Natural killer cell (primary cell): Measurements from ENCODE around the gene PPRC1. TPM values are rescaled to one million over a fixed set of nuclear protein-coding genes. Genes with fewer than 3 reads are reported as not detected.

Experiments used
- ATAC-seq, 3 donors: fragments of 150-1000 bp in 2 of 3; fragments of 200-7000 bp in 1 of 3; cut with Tn5 transposase; 1 replicate in 1 of 3; 2 replicates in 2 of 3; pipeline ENCODE4 v1.10.0; 2021; ENCODE audit warnings: mild to moderate bottlenecking in 2 of 3, moderate library complexity in 2 of 3
- DNase-seq, 2 donors: peaks; one replicate each; pipeline versions ENCODE4 v3.0.0 to v3.0.0-alpha.2; 2013 to 2021; ENCODE audit warnings: mixed read lengths in 1 of 2
- H3K27ac ChIP-seq: one replicate; pipeline ENCODE4 v1.5.1; 2013; ENCODE audit warnings: mild to moderate bottlenecking, low read length
- H3K27me3 ChIP-seq: one replicate; pipeline ENCODE4 v1.6.1; 2013; ENCODE audit warnings: low read length; ENCODE audit not compliant: control insufficient read depth, insufficient read depth
- H3K36me3 ChIP-seq: one replicate; pipeline ENCODE4 v1.6.1; 2013; ENCODE audit warnings: low read length; ENCODE audit not compliant: control insufficient read depth, insufficient read depth
- H3K4me1 ChIP-seq: one replicate; pipeline ENCODE4 v1.6.1; 2013; ENCODE audit warnings: low read length; ENCODE audit not compliant: control insufficient read depth, insufficient read depth
- H3K4me3 ChIP-seq: one replicate; pipeline ENCODE4 v1.5.1; 2013; ENCODE audit warnings: low read length
- H3K9me3 ChIP-seq: one replicate; pipeline ENCODE4 v1.6.1; 2013; ENCODE audit warnings: low read length; ENCODE audit not compliant: control insufficient read depth, insufficient read depth
- H3K27ac Mint-ChIP-seq, 2 donors: one replicate each; pipeline ENCODE4 v1.8.0; 2022; ENCODE audit warnings: mild to moderate bottlenecking in 2 of 2, mixed read lengths in 2 of 2, moderate library complexity in 1 of 2
- H3K27me3 Mint-ChIP-seq, 2 donors: one replicate each; pipeline ENCODE4 v1.8.0; 2022; ENCODE audit warnings: low read depth in 2 of 2, mixed read lengths in 2 of 2
- H3K36me3 Mint-ChIP-seq: one replicate; pipeline ENCODE4 v1.8.0; 2022; ENCODE audit warnings: mixed read lengths
- H3K4me1 Mint-ChIP-seq, 2 donors: one replicate each; pipeline ENCODE4 v1.8.0; 2022; ENCODE audit warnings: mixed read lengths in 2 of 2
- H3K4me3 Mint-ChIP-seq: one replicate; pipeline ENCODE4 v1.8.0; 2022; ENCODE audit warnings: mild to moderate bottlenecking, moderate library complexity, mixed read lengths
- H3K9me3 Mint-ChIP-seq, 2 donors: one replicate each; pipeline ENCODE4 v1.8.0; 2022; ENCODE audit warnings: mixed read lengths in 2 of 2
- WGBS: methylation state at CpG from one replicate; pipeline ENCODE4 v1.1.7; 2013; ENCODE audit warnings: missing lambda C conversion rate; ENCODE audit not compliant: insufficient coverage; 5-methylcytosine and 5-hydroxymethylcytosine counted together
- intact Hi-C: fragments of 100-400 bp; cut with micrococcal nuclease; formaldehyde crosslinking; loops from one replicate; pipeline ENCODE4 v1.14.2; 2022
- total RNA-seq, 4 donors: library from RNA; stranded (reverse); fragments of 120-200 nt in 1 of 4; gene quantifications; one replicate each; pipeline versions ENCODE4 v1.2.3 to v1.2.4, GENCODE V29; 2013 to 2022
- TF ChIP-seq, protein P1 (sequence below): fragments of 200-600 bp; IDR thresholded peaks from one replicate; pipeline ENCODE4 v1.8.0; 2022; ENCODE audit warnings: antibody characterized with exemption

The PPRC1 gene
- total RNA-seq, 3 donors from 2014 or later (not counting 1 experiment from before 2014, with no cell fraction given) = 29.1 to 48.0 (median 37.7) TPM

DNA sequence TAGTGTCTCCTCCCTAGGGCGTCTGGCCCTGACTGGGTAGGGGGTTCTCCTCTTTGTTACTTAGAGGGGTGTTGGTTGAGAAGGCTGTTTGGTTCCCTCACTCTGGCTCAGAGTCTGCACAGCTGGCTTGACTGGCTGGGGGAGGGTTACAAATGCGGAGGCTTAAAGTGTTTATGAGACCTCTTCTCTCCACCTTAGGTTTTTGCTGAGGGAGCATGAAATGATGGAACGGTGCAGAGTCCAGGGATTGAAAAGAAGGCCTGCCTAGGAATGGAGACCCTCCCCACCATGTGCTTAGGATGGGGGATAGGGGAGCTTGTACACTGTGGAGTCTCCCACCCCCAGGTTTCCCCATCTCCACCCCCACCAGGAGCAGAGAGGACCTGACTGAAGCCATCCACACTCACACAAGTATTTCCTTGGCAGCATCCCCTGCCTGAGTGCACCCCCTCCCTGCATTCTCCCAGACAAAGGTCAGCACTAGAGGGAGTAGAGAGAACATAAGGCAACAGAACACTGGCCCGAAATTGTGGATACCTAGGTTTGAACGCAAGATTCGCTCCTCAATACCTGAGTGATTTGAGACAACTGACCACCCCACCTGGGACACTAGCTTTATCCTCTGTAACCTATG, 11.0 kb upstream of the PPRC1 start:
- Histone ChIP-seq H3K36me3 (no peaks in the 10 kb centered on the region), H3K27ac (no peak overlapping the region), H3K9me3 (no peaks in the 10 kb centered on the region), H3K4me1 (peaks cover 42% of the 10 kb centered on the region), H3K4me3 (no peak overlapping the region), H3K27me3 (no peaks in the 10 kb centered on the region)
- intact Hi-C loops = no loop called here
- no peak for ATAC-seq
- TF ChIP-seq, protein P1, sequence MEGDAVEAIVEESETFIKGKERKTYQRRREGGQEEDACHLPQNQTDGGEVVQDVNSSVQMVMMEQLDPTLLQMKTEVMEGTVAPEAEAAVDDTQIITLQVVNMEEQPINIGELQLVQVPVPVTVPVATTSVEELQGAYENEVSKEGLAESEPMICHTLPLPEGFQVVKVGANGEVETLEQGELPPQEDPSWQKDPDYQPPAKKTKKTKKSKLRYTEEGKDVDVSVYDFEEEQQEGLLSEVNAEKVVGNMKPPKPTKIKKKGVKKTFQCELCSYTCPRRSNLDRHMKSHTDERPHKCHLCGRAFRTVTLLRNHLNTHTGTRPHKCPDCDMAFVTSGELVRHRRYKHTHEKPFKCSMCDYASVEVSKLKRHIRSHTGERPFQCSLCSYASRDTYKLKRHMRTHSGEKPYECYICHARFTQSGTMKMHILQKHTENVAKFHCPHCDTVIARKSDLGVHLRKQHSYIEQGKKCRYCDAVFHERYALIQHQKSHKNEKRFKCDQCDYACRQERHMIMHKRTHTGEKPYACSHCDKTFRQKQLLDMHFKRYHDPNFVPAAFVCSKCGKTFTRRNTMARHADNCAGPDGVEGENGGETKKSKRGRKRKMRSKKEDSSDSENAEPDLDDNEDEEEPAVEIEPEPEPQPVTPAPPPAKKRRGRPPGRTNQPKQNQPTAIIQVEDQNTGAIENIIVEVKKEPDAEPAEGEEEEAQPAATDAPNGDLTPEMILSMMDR = no peak
- Mint-ChIP-seq H3K4me3 (peak overlapping the region; percentile 87), H3K27me3 (no peaks in the 10 kb centered on the region), H3K27ac (peak overlapping the region; percentile 77 to 95), H3K36me3 (no peaks in the 10 kb centered on the region), H3K9me3 (no peaks in the 10 kb centered on the region), H3K4me1 (peaks cover 29 to 41% of the 10 kb centered on the region in 2 donors)
- DNase-seq = no peak
- 86% methylated on average over 6 of the region's 6 CpGs for whole genome bisulfite sequencing

DNA sequence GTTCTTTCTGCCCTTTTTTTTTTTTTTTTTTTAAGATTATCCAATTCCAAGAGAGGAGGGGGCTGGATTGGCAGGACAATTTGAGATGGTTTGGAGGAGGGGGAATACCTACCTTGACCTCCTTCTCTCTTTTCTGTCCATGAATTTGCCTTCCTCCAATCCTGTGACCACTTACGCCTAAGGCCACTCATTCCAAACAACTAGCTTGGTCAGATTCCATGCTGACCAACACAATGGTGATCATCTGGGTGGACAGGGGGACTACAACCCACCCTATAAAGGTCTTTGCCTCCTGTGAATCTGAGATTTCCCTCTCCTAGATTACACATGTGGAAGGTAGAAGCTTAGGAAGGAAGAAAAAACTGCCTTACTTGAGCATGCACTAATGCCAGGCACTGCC, 10.4 kb upstream of the PPRC1 start:
- no peaks in the 10 kb centered on the region for H3K9me3 Mint-ChIP-seq
- no peaks in the 10 kb centered on the region for H3K36me3 ChIP-seq
- H3K4me1 Mint-ChIP-seq = peaks cover 23 to 35% of the 10 kb centered on the region in 2 donors
- H3K4me1 ChIP-seq = peaks cover 36% of the 10 kb centered on the region
- H3K27me3 Mint-ChIP-seq = no peaks in the 10 kb centered on the region
- H3K36me3 Mint-ChIP-seq = no peaks in the 10 kb centered on the region
- H3K27me3 ChIP-seq = no peaks in the 10 kb centered on the region
- intact Hi-C loops = no loop called here
- H3K4me3 ChIP-seq = no peak overlapping the region
- TF ChIP-seq, protein P1 = no peak
- no peak for DNase-seq
- no peaks in the 10 kb centered on the region for H3K9me3 ChIP-seq
- ATAC-seq = no peak
- H3K27ac ChIP-seq = no peak overlapping the region
- no peak overlapping the region for H3K4me3 Mint-ChIP-seq
- 92% methylated on average over 1 of the region's 1 CpG for WGBS
- H3K27ac Mint-ChIP-seq = peak overlapping the region in 1 of 2 donors; percentile 5

DNA sequence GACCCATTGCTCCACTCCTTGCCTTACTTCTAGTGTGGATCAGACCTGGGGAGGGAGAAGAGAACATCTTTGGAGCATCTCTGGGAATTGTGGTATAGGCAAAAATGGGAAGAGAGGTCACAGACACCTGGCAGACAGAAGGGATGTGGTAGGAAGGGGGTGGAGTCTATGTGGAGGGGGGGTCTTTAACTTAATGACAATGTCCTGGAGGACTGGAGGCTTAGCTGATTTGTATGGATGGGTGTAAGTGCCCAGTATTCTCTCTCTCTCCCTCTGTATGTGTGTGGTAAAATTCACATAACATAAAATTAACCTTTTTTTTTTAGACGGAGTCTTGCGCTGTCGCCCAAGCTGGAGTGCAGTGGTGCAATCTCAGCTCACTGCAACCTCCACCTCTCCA, 9.6 kb upstream of the PPRC1 start:
- H3K27me3 ChIP-seq = no peaks in the 10 kb centered on the region
- H3K4me3 ChIP-seq = no peak overlapping the region
- no peaks in the 10 kb centered on the region for H3K36me3 ChIP-seq
- ATAC-seq = no peak
- intact Hi-C loops = no loop called here
- 96% methylated on average over 3 of the region's 3 CpGs for WGBS
- Mint-ChIP-seq H3K9me3 (no peaks in the 10 kb centered on the region), H3K4me1 (peaks cover 15 to 27% of the 10 kb centered on the region in 2 donors), H3K27ac (no peak overlapping the region), H3K36me3 (no peaks in the 10 kb centered on the region), H3K4me3 (no peak overlapping the region), H3K27me3 (no peaks in the 10 kb centered on the region)
- no peaks in the 10 kb centered on the region for H3K9me3 ChIP-seq
- TF ChIP-seq, protein P1 = no peak
- peaks cover 28% of the 10 kb centered on the region for H3K4me1 ChIP-seq
- no peak overlapping the region for H3K27ac ChIP-seq
- no peak for DNase-seq
